ENCODE results near the gene ZNF439.
"Not testable (repeated sequence)": the region's sequence is repeated elsewhere in the genome, so short reads cannot be mapped to it uniquely, and the experiment has no call there.

The ZNF439 gene

DNA sequence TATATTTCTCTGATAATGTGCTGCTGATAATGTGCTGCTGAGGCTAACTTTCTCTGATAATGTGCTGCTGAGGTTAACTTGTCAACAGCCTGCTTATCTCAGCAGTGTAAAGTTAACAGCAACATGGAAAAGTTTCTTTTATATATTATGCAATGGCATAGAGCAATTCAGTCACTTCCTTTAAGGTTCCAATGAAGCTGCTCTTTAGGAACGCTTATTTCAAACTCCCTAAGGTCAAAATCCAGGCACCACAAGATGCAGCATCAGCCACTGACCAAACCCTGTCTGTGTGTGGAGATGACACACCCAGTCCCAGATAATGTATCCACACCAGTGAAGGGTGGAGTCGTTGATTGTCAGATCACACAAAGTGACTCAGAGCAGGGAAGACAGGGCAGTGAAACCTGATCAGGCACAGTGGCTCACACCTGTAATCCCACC lies 12.9 kb upstream of the ZNF439 start:
- Histone ChIP-seq H3K36me3 (ENCODE audit: insufficient read depth, low read length) (peaks cover 20% of the 10 kb centered on the region), H3K9me3 (ENCODE audit: low read length) (peaks cover 21% of the 10 kb centered on the region)
- not testable (repeated sequence) for H3K27me3 ChIP-seq (ENCODE audit: control insufficient read depth in 1 of 2, insufficient read depth in 2 of 2, low read length in 2 of 2); H3K4me1 ChIP-seq (ENCODE audit: insufficient read depth, low read length); H3K9ac ChIP-seq (ENCODE audit: low read length); H3K4me3 ChIP-seq (ENCODE audit: low read depth in 1 of 2, low read length in 2 of 2); H3K27ac ChIP-seq (ENCODE audit: low read depth, low read length)

DNA sequence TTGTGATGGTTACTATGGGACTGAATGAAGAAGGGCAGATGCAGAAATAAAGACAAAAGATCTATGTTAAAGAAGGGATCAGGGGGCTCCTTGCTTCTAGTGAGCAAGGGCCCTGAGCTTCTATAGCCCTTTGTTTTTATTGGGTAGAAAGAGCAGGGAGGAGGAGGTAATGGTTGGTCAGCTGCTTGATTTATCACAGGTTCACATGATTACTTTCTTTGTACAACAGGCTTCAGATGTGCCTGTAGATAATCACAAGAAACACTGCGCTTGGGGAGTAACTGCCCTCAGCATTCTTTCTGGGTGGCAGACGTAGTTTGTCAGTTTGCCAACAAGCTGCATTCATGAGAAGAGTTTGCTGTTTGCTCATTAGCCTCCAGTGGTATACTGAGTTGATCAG lies 4.8 kb upstream of the ZNF439 start:
- Histone ChIP-seq H3K27me3 (ENCODE audit: control insufficient read depth in 1 of 2, insufficient read depth in 2 of 2, low read length in 2 of 2) (no peaks in the 10 kb centered on the region), H3K36me3 (ENCODE audit: insufficient read depth, low read length) (no peaks in the 10 kb centered on the region), H3K4me3 (ENCODE audit: low read depth in 1 of 2, low read length in 2 of 2) (no peak overlapping the region), H3K4me1 (ENCODE audit: insufficient read depth, low read length) (peaks cover 4% of the 10 kb centered on the region), H3K9me3 (ENCODE audit: low read length) (no peaks in the 10 kb centered on the region), H3K27ac (ENCODE audit: low read depth, low read length) (no peak overlapping the region), H3K9ac (ENCODE audit: low read length) (no peak overlapping the region)

DNA sequence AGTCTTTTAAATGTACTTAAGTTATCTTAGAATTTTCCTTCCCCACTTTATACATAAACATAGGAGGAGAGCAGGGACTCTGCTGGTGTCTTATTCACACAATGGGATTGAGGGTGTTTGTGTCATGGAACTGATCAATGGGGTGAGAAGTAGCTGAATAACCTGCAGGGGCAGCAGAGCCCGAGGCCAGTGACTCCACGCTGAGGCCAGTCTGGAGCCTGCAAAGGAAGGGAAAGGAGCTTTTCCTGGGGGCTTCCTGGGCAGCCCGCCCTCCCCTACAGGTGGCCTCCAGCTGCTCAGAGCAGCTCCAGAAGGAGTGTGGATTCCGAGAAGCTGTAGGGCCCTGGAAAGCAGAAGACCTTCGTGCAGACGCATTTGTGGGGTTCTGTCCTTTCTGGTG lies 911 bp upstream of the ZNF439 start:
- not testable (repeated sequence) for H3K9me3 ChIP-seq (ENCODE audit: low read length); H3K4me3 ChIP-seq (ENCODE audit: low read depth in 1 of 2, low read length in 2 of 2); H3K27me3 ChIP-seq (ENCODE audit: control insufficient read depth in 1 of 2, insufficient read depth in 2 of 2, low read length in 2 of 2); H3K9ac ChIP-seq (ENCODE audit: low read length); H3K36me3 ChIP-seq (ENCODE audit: insufficient read depth, low read length); H3K4me1 ChIP-seq (ENCODE audit: insufficient read depth, low read length); H3K27ac ChIP-seq (ENCODE audit: low read depth, low read length)

DNA sequence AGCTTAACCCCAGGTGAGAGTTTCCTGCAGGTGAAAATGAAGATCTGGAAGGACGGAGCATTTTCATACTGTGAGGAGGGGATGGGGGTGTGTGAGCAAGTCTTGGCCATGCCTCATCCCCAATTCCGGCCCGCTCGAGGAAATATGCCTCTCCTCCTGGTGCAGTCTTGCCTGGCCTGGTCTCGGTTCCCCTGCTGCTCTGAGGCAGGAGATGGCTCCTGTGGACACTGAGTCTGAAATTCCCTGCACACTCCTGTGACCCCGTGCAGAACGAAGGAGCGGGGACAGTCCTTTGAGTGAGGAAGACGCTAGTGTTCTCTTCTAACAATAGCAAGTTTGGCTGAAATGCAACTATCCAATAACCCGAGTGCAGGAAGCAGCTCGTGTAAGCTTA lies 329 bp upstream of the ZNF439 start:
- Histone ChIP-seq H3K9ac (ENCODE audit: low read length) (no peak overlapping the region), H3K4me1 (ENCODE audit: insufficient read depth, low read length) (peaks cover 7% of the 10 kb centered on the region), H3K27me3 (ENCODE audit: control insufficient read depth in 1 of 2, insufficient read depth in 2 of 2, low read length in 2 of 2) (no peaks in the 10 kb centered on the region), H3K9me3 (ENCODE audit: low read length) (no peaks in the 10 kb centered on the region), H3K27ac (ENCODE audit: low read depth, low read length) (no peak overlapping the region), H3K4me3 (ENCODE audit: low read depth in 1 of 2, low read length in 2 of 2) (peak overlapping the region; percentile 44 to 81), H3K36me3 (ENCODE audit: insufficient read depth, low read length) (no peaks in the 10 kb centered on the region)

DNA sequence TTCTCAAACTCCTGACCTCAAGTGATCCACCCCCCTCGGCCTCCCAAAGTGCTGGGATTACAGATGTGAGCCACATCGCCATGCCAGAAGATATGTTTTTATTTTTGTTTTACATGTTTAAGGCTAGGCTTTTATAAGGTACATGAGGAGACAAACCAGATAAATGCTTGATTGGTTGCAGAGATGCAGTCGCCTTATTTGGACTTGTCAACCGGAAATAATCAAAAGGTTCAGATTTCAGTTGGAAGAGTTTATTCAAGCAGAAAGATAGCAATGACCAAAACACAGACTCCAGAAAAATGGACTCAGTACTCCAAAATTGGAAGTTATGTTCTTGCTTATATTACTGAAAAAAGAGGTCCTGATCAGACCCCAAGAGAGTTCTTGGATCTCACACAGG lies 1.8 kb downstream of the ZNF439 start:
- not testable (repeated sequence) for H3K4me3 ChIP-seq (ENCODE audit: low read depth in 1 of 2, low read length in 2 of 2); H3K27ac ChIP-seq (ENCODE audit: low read depth, low read length); H3K27me3 ChIP-seq (ENCODE audit: control insufficient read depth in 1 of 2, insufficient read depth in 2 of 2, low read length in 2 of 2); H3K9me3 ChIP-seq (ENCODE audit: low read length); H3K36me3 ChIP-seq (ENCODE audit: insufficient read depth, low read length); H3K9ac ChIP-seq (ENCODE audit: low read length); H3K4me1 ChIP-seq (ENCODE audit: insufficient read depth, low read length)

DNA sequence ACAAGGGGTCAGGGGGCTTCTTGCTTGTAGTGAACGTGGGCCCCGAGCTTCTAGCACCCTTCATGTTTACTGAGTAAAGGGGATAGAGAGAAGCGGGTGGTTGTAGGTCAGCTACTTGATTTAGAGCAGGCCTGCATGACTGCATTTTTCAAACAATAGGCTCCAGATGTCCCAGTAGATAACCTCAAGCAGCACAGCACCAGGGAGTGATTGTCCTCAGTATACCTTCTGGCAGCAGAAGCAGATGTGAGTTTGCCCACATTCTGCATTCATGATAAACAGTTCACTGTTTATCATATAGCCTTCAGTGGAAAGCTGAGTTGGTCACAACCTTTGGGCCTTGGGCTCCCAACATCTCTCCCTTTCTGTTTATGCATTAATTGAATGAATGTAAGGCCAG lies 4.8 kb downstream of the ZNF439 start:
- H3K4me3 ChIP-seq (ENCODE audit: low read depth in 1 of 2, low read length in 2 of 2): no peak overlapping the region
- peaks cover 4% of the 10 kb centered on the region for H3K4me1 ChIP-seq (ENCODE audit: insufficient read depth, low read length)
- H3K27me3 ChIP-seq (ENCODE audit: control insufficient read depth in 1 of 2, insufficient read depth in 2 of 2, low read length in 2 of 2): no peaks in the 10 kb centered on the region
- H3K36me3 ChIP-seq (ENCODE audit: insufficient read depth, low read length): no peaks in the 10 kb centered on the region
- H3K9me3 ChIP-seq (ENCODE audit: low read length): no peaks in the 10 kb centered on the region
- H3K27ac ChIP-seq (ENCODE audit: low read depth, low read length): no peak overlapping the region
- H3K9ac ChIP-seq (ENCODE audit: low read length): no peak overlapping the region

DNA sequence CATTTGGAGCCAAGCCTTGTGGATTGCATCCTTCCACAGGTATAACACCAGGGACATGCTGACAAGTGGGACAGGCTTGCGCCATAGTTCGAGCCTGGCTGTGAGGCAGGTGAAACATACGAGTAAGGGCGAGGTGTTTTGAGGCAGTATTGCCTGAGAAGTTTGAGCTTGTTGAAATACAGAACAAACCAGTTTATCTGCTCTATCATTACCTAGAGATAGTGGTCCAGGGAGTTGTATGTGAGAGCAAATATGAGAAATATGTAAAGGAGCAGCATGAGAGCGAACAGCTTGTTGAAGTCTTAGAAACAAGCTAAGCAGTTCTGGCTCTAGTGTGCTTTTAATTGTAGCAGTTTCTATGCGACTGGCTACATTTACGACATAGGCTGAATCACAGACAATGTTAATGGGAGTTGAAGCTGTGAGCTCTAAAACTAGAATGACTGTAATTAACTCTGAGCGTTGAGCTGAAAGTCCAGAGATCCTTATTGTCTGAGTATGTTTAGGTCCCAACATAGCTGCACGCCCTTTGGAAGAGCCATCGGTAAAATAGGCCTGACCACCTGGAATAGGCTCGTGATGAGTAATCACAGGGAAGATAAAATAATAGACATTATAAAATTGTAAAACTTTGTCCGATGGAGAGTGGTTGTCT lies 8.2 kb downstream of the ZNF439 start:
- Histone ChIP-seq H3K9me3 (ENCODE audit: low read length) (no peaks in the 10 kb centered on the region), H3K4me3 (ENCODE audit: low read depth in 1 of 2, low read length in 2 of 2) (no peak overlapping the region), H3K4me1 (ENCODE audit: insufficient read depth, low read length) (no peaks in the 10 kb centered on the region), H3K27ac (ENCODE audit: low read depth, low read length) (no peak overlapping the region), H3K27me3 (ENCODE audit: control insufficient read depth in 1 of 2, insufficient read depth in 2 of 2, low read length in 2 of 2) (no peaks in the 10 kb centered on the region), H3K9ac (ENCODE audit: low read length) (no peak overlapping the region), H3K36me3 (ENCODE audit: insufficient read depth, low read length) (no peaks in the 10 kb centered on the region)

DNA sequence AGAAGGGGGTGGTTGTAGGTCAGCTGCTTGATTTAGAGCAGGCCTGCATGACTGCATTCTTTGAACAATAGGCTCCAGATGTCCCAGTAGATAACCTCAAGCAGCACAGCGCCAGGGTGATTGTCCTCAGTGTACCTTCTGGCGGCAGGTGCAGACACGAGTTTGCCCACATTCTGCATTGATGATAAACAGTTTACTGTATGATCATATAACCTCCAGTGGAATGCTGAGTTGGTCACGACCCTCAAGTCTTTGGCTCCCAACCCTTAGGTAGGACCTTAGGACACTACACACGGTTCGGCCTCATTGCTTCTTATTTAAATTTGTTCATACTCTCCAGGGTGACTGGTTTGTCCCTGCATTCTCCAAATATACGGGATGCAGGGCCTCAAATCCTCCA lies 12.2 kb downstream of the ZNF439 start:
- H3K36me3 ChIP-seq (ENCODE audit: insufficient read depth, low read length): no peaks in the 10 kb centered on the region
- H3K27me3 ChIP-seq (ENCODE audit: control insufficient read depth in 1 of 2, insufficient read depth in 2 of 2, low read length in 2 of 2): no peaks in the 10 kb centered on the region
- H3K9ac ChIP-seq (ENCODE audit: low read length): no peak overlapping the region
- no peaks in the 10 kb centered on the region for H3K4me1 ChIP-seq (ENCODE audit: insufficient read depth, low read length)
- H3K27ac ChIP-seq (ENCODE audit: low read depth, low read length): no peak overlapping the region
- H3K4me3 ChIP-seq (ENCODE audit: low read depth in 1 of 2, low read length in 2 of 2): no peak overlapping the region
- no peaks in the 10 kb centered on the region for H3K9me3 ChIP-seq (ENCODE audit: low read length)

DNA sequence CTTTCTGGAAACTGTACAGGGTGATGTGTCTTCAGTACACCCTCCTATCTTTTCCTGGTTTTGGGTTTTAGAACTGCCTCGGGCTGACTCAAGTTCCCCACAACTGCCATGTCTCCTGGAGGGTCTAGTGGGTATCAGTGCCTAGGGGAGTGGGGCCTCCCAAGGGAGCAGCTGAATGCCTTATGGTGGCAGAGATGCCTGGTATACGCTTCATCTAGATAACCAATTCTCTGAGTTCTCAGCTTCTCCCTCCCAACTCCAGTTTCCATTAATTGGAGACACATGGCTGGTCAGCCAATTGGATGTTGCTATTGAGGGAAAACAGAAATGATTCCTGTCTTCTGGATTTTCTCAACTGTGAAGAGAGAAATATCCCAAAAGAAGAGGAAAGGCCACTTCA lies 12.8 kb downstream of the ZNF439 start:
- H3K36me3 ChIP-seq (ENCODE audit: insufficient read depth, low read length): no peaks in the 10 kb centered on the region
- H3K9me3 ChIP-seq (ENCODE audit: low read length): no peaks in the 10 kb centered on the region
- no peaks in the 10 kb centered on the region for H3K4me1 ChIP-seq (ENCODE audit: insufficient read depth, low read length)
- H3K27ac ChIP-seq (ENCODE audit: low read depth, low read length): no peak overlapping the region
- no peak overlapping the region for H3K4me3 ChIP-seq (ENCODE audit: low read depth in 1 of 2, low read length in 2 of 2)
- no peak overlapping the region for H3K9ac ChIP-seq (ENCODE audit: low read length)
- no peaks in the 10 kb centered on the region for H3K27me3 ChIP-seq (ENCODE audit: control insufficient read depth in 1 of 2, insufficient read depth in 2 of 2, low read length in 2 of 2)

DNA sequence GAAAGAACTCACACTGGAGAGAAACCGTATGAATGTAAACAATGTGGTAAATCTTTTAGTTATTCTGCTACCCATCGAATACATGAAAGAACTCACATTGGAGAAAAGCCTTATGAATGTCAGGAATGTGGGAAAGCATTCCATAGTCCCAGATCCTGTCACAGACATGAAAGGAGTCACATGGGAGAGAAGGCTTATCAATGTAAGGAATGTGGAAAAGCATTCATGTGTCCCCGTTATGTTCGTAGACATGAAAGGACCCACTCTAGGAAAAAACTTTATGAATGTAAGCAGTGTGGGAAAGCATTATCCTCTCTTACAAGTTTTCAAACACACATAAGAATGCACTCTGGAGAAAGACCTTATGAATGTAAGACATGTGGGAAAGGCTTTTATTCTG lies 19.2 kb downstream of the ZNF439 start:
- Histone ChIP-seq H3K9me3 (ENCODE audit: low read length) (peaks cover 20% of the 10 kb centered on the region), H3K36me3 (ENCODE audit: insufficient read depth, low read length) (peaks cover 21% of the 10 kb centered on the region)
- H3K27me3 ChIP-seq (ENCODE audit: control insufficient read depth in 1 of 2, insufficient read depth in 2 of 2, low read length in 2 of 2); H3K27ac ChIP-seq (ENCODE audit: low read depth, low read length); H3K9ac ChIP-seq (ENCODE audit: low read length); H3K4me3 ChIP-seq (ENCODE audit: low read depth in 1 of 2, low read length in 2 of 2); H3K4me1 ChIP-seq (ENCODE audit: insufficient read depth, low read length): not testable (repeated sequence)

DNA sequence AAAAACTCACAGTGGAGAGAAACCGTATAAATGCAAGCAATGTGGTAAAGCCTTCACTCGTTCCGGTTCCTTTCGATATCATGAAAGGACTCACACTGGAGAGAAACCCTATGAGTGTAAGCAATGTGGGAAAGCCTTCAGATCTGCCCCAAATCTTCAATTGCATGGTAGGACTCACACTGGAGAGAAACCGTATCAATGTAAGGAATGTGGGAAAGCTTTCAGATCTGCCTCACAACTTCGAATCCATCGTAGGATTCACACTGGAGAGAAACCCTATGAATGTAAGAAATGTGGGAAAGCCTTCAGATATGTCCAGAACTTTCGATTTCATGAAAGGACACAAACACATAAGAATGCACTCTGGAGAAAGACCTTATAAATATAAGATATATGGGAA lies 19.7 kb downstream of the ZNF439 start:
- no peak overlapping the region for H3K4me3 ChIP-seq (ENCODE audit: low read depth in 1 of 2, low read length in 2 of 2)

DNA sequence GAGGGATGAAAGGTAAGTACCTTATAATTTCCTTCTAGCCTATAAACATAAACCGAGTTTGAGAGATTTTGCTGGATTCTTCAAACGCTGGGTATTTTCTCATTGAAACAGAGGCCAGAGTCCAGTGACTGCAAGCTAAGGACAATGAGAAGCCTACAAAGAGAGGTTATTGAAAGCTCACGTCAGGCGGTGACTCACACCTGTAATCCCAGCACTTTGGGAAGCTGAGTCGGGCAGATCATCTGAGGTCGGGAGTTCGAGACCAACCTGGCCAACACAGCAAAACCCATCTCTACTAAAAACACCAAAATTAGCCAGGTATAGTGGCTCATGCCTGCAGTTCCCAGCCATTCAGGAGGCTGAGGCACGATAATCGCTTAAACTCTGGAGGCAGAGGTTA lies 24.1 kb downstream of the ZNF439 start:
- no peaks in the 10 kb centered on the region for H3K27me3 ChIP-seq (ENCODE audit: control insufficient read depth in 1 of 2, insufficient read depth in 2 of 2, low read length in 2 of 2)
- no peak overlapping the region for H3K9ac ChIP-seq (ENCODE audit: low read length)
- H3K4me3 ChIP-seq (ENCODE audit: low read depth in 1 of 2, low read length in 2 of 2): no peak overlapping the region
- no peaks in the 10 kb centered on the region for H3K4me1 ChIP-seq (ENCODE audit: insufficient read depth, low read length)
- peaks cover 15% of the 10 kb centered on the region for H3K36me3 ChIP-seq (ENCODE audit: insufficient read depth, low read length)
- H3K27ac ChIP-seq (ENCODE audit: low read depth, low read length): no peak overlapping the region
- peaks cover 15% of the 10 kb centered on the region for H3K9me3 ChIP-seq (ENCODE audit: low read length)

More for the DNA sequence above, 19.7 kb downstream of the ZNF439 start:
- Histone ChIP-seq H3K4me1 (ENCODE audit: insufficient read depth, low read length) (no peaks in the 10 kb centered on the region), H3K27ac (ENCODE audit: low read depth, low read length) (no peak overlapping the region), H3K9ac (ENCODE audit: low read length) (no peak overlapping the region), H3K27me3 (ENCODE audit: control insufficient read depth in 1 of 2, insufficient read depth in 2 of 2, low read length in 2 of 2) (no peaks in the 10 kb centered on the region), H3K9me3 (ENCODE audit: low read length) (peaks cover 20% of the 10 kb centered on the region), H3K36me3 (ENCODE audit: insufficient read depth, low read length) (peaks cover 21% of the 10 kb centered on the region)

All from muscle layer of colon (tissue), 2 donors.